ENCODE data around the gene ARTN. TPM values are rescaled to one million over a fixed set of nuclear protein-coding genes. Genes with fewer than 3 reads are reported as not detected.

ARTN gene
- total RNA-seq, 1 donor from 2014 or later = 7.4 TPM

Other genes with a start within 250 kb of the ARTN start
- gene ST3GAL3, start 226.3 kb upstream of the ARTN start, total RNA-seq = 5.5 TPM
- gene IPO13, start 13.1 kb downstream of the ARTN start, total RNA-seq = 21.7 TPM
- 18.3 TPM for gene DPH2, start 36.2 kb downstream of the ARTN start, total RNA-seq
- 95.7 TPM for gene ATP6V0B, start 41.2 kb downstream of the ARTN start, total RNA-seq
- gene B4GALT2, start 45.4 kb downstream of the ARTN start, total RNA-seq = 40.1 TPM
- gene CCDC24, start 57.8 kb downstream of the ARTN start, total RNA-seq = 4.0 TPM
- 46.7 TPM for gene SLC6A9, start 97.7 kb downstream of the ARTN start, total RNA-seq
- not detected for gene KLF17, start 185.0 kb downstream of the ARTN start, total RNA-seq
- gene KLF18, start 207.8 kb downstream of the ARTN start, total RNA-seq = not detected

All from esophagus mucosa (tissue), 1 donor.